T-helper 1 cell (primary cell): ENCODE results near the gene PXDN.
"Not testable (repeated sequence)": the region's sequence is repeated elsewhere in the genome, so short reads cannot be mapped to it uniquely, and the experiment has no call there.

ENCODE experiments used
- DNase-seq, 5 donors: peaks; one replicate each; pipeline ENCODE4 v3.0.0-alpha.2; 2012 to 2020

Gene PXDN

DNA sequence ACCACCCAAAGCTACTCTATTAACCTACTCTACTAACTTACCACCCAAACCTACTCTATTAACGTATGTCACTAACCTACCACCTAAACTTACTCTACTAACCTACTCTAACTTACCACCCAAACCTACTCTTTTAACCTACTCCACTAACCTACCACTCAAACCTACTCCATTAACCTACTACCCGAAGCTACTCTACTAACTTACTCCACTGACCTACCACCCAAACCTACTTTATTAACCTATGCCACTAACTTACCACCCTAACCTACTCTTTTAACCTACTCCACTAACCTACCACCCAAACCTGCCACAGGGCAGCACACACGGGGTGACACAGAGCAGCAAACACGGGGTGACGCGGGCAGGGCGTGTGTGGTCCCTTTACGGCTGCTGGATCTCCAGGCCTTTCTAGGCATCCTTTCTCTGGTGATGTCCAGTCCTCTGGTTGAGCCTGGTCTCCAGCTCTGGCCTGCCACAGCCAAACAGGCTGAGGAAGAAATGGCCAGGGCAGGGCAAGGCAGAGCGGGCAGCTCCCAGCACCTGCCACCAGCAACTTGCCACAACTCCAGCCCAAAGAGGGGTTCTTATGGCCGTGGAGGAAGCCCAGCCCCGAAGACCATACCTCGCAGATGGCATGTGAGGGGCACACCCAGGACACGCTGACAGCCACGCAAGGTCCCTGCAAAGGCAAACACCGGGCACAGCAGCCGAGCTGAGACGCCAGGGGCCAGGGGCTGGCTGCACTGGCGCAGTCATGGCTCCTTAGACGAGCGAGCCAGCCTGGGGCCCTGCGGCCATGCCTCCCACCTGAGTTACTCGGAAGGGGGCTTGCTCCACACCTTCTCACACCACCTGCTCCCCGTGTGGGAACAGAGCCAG lies 25.7 kb downstream of the PXDN start:
- DNase-seq, result no peak

GRCh38 chr2:1717113-1717512 lies 27.2 kb downstream of the PXDN start:
- DNase-seq, result no peak

- no peak for DNase-seq
Measured at GRCh38 chr2:1716441-1716840, 27.9 kb downstream of the PXDN start.

- not testable (repeated sequence) for DNase-seq
Measured at GRCh38 chr2:1716014-1716305, 28.4 kb downstream of the PXDN start.

DNA sequence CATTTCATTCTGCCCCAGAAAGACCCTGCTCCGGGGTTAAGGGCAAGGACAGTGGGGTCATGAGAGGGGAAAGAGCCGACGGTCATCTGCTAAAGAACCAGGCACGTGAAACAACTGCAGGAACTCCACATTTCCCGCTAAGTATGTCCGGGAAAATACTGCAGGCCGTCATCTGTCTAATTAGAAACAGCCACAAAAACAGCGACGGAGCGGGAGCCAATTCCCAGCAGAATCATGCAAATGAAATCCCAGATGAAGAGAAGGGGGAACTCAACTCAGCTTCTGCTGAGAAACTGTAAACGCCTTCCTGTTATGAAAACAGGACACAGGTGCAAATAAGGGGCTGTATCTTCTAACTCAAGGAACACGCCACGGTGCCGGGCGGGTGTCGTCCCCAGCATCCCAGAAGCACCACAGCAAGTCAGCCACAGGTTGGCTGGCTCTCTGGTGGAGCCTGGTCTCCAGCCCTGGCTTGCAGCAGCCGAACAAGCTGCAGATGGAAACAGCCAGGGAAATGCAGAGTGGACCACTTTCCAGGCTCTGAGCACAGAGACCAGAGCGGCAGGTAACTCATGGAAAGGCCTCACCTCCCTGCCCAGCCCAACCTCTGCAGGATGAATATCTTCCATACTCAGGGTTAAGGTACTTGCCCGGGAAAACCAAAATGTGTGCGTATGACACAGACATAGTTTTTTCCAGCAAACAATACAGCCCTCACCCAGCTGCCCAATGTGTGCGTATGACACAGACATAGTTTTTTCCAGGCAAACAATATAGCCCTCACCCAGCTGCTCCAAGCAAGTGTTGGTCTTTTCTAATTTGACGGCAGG lies 28.9 kb downstream of the PXDN start:
- no peak for DNase-seq

DNA sequence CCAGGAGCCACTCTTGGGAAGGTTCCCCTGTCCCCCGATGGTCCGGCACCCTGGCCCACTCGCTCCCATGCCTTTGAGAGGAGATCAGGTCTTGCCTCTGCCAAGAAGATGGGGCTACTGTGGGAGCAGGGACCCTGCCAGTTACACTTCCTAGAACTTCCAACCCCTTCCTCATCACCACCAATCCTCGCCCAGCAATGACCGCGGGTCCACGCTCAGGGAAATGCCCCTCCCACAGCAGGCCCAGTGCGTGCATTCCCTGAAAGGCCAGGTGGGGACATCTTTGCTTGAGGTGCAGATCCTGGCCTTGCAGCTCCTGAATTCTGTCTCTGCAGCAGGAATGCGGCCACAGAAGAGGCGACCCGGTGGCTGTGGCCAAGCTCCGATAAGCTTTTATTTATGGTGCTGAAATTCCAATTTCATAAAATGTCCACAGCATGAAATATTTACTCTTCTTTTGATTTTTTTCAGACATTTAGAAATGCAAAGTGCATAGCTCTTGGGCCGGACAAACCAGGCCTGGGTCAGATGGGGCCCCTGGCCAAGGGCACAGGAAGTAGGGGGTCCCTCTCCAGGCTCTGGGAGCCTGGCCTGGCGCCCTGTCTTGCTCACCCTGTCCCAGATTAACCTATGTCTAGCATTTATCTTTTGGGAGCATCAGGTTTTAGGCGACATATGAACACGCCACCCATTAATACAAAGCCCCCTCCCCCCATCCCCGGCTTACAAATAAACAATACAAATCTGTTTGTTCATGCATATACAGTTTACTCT lies 29.8 kb downstream of the PXDN start:
- no peak for DNase-seq

DNA sequence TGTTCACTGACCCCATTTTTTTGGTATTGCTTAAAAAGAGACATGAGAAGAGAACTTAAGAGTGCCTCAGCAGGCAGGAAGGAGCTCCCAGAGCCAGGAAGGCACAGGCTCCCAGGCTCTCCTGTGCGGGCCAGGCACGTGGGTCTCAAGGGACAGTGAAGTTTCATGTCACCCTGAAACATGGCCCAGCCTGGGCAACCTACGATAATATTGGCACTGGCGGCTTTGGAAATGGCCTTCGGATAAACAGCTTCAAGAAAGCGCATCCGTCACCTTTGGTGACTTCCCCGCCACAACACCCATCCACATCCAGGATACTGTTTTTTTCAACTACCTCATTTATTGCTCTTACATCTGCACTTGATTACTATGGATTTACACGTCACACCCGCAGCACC lies 30.5 kb downstream of the PXDN start:
- DNase-seq, result no peak

DNA sequence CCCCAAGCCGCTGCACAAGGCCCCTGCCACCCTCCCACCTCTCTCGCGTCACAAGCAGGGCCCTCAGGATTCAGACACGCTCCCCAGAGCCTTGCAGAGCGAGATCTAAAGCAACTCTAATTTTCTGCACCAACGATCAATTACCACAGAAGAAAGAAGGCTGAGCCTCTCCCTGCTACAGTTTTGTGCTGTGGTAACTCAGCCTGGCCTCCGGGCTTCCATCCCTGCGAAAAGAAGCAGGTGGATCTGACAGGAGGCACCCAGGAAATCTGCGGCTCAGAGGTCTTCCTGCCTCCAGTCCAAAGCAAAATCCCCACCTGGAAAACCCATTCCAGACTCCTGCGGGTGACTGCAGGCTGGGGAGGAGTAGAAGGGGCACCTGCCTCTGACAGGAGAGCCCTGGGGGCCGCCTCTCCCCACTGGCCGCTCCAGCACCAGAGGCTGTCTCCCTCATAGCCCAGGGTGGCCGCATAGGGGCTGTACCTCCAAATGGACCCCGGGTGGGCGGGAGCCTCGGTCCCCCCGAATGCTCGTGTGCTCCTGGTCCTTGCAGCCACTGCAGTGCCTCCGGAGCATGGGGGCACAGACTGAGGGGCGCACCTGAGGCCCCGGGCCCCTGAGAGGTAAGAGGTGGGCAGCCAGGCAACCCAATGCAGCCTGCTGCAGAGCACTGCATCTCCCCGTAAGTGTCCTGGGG lies 31.0 kb downstream of the PXDN start:
- no peak for DNase-seq

- no peak for DNase-seq
Measured at GRCh38 chr2:1709946-1710560, 34.3 kb downstream of the PXDN start.

DNA sequence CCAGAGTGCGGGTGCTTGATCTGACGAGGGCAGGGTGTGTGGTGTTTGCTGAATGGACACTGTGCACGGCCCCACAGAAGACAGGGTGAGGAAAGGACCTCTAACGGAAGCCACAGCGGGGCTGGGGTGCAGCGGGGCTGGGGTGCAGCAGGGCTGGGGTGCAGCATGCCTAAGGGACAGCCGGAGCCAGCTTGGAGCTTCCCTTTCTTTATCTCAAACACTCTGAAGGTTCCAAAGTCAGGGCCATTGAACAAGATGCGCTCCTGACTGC lies 35.0 kb downstream of the PXDN start:
- no peak for DNase-seq

DNA sequence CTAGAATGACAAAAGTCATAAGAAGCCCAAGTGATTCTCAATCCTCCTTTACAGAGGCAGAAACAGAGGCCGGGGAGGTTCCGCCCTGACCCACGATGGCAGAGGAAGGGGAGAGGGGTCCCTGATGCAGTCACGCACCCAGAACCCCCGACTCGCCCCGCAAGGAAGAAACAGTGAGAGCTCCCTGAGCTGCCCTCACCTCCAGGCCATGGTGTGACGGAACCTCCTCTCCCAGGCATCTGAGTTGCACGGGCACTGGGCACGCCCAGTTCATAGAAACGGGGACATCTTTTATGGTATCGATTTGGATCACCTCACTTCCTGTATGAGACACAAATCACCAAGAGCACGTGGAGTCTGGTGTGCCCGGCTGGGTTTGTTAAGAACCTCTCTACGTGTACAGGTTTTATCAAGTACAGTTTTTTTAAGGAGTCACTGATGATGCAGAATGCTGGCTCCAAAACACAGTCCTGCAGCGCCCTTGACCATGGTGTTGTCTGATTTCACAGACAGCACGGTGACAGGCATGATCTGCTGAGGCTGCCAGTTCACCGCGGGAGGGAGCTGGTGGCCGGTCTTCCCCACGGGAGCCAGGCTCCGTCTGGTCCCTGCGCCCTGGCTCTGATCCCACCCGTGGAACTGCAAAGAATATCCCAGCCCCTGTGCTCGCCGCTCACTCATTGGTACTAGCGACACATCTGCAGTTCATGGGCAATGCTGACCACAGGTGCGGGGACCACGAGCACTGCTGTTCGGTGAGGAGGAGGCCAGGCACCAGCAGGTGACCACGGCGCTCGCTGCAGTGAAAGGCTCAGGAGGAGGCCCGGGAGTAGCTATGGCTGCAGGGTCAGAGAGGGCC lies 35.6 kb downstream of the PXDN start:
- no peak for DNase-seq

DNA sequence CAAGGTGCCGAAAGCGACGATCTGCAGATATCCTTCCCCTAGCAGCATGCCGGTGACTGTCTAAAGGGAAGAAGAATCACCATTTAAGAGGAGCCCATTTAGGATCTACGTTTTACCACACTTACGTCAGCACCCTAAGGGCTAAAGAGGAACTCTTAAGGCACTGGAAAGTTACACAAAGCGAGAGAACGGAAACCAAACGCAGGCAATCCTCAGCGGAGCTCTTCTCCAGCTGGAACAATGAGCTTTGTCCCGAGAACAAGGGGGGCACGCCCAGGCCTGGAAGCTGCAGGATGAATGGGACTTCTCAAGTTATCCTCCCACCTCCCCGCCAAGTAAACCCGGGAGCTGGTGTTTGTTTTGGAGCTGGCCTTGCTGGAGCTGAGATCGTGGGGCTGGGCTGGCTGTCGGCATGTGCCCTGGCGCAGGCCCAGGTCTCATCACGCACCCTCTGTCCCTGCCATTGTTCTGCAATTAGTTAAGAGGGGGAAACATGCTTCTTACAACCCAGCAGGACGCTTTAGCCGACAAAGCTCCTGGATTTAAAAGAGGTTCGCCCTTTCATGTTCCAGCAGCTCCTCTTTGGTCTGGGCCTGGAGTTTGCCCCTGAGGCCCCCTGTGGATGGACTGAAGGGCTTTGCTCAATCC lies 36.4 kb downstream of the PXDN start:
- DNase-seq, result no peak

DNA sequence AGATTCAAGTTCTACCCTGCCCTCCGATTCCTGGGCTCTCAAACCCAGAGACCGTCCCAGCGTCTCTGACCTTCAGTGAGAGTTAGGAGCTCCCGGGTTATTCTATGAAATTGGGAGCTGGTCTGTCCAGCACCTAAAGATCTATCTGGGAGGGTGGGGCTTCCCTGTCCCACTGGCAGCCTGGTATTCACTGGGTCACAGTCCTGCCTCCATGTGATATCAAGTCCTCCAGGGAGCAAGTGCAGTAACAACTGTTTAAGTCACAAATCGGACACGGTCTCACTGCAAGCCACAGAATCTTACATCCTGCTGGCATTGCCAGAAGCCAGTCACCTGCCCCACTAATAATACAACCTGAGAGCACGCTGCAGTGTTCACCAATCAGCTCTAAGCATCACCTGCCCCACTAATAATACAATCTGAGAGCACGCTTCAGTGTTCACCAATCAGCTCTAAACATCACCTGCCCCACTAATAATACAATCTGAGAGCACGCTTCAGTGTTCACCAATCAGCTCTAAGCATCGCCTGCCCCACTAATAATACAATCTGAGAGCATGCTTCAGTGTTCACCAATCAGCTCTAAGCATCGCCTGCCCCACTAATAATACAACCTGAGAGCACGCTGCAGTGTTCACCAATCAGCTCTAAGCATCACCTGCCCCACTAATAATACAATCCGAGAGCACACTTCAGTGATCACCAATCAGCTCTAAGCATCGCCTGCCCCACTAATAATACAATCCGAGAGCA lies 38.0 kb downstream of the PXDN start:
- DNase-seq, result not testable (repeated sequence)

DNA sequence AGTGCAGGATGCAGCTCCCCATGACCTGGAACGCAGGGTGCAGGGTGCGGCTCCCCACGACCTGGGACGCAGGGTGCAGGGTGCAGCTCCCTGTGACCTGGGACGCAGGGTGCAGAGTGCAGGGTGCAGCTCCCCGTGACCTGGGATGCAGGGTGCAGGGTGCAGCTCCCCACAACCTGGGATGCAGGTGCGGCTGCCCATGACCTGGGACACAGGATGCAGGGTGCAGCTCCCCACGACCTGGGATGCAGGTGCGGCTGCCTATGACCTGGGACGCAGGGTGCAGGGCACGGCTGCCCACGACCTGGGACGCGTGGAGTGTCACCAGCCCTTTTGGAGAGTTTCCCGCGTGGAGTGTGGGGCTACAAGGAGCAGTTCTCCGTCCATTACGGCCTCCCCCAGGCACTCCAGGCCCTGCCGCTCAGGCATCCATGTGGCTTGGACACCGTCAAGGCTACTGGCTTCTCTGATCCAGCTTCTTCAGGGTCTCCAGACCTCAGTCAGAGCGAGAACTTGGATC lies 38.7 kb downstream of the PXDN start:
- no peak for DNase-seq

GRCh38 chr2:1704631-1705556 lies 39.4 kb downstream of the PXDN start:
- DNase-seq, result no peak

GRCh38 chr2:1702186-1702565 lies 42.1 kb downstream of the PXDN start:
- DNase-seq, result no peak

DNA sequence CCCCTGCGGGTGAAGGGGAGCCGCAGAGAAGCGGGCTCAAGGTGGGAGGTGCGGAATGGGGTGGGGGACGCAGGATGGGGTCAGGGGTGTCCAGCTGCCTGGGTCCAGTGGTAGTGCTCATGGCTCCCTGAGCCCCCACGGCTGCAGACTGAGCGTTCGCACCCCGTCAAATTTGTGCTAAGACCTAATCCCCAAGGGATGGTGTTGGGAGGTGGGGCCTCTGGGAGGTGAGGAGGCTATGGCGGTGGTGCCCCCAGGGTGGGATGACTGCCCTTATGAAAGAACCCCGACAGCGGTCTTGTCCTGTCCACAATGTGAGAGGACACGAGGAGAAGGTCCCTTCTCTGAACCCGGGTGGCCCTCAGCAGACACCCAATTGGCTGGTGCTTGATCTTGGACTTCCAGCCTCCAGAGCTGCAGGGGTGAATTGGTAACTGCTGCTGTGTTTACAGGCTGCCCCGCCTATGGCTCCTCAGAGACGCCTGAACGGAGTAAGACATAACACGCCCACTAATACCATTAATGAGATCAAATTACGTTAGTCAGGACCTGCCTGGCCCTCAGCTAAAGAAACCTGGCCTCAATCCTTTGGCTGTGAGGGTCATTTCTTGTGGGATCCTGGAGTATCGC lies 42.6 kb downstream of the PXDN start:
- no peak for DNase-seq

DNA sequence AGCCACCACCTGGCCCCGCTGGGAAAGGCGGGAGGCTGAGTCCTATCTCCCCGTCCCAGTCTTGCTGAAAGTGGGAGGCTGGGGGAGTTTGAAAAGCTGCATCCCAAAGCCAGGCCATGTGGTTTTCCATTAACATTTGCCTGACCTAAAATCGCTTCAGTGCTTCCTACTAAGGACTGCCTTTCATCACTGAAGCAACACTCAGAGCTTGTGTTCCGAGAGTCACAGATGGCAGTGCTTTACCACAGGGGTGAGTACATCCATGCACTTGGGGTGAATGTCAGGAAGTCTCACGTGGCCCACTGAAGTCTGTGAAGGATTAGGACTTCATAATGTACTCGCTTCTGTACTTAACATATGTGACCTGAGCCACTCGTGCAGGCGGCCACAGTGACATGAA lies 43.3 kb downstream of the PXDN start:
- no peak for DNase-seq
